A549 (cell line): ENCODE results near the gene P2RY1.

Experiments used
- EP300 ChIP-seq, 2 experiments: fragments of >200 bp; sonication (Bioruptor Twin); formaldehyde crosslinking; IDR thresholded peaks; 2 replicates in 1 of 2; 3 replicates in 1 of 2; pipeline ENCODE4 v1.6.1; 2016 to 2017
- HDAC2 ChIP-seq: fragments of 200-600 bp; sonication (generic); IDR thresholded peaks from 2 replicates; pipeline ENCODE4 v1.6.1; 2016
- HOXA7 ChIP-seq: fragments of 250-450 bp; sonication (Bioruptor Pico); IDR thresholded peaks from 2 replicates; pipeline ENCODE4 v1.5.0; 2020; ENCODE audit warnings: mild to moderate bottlenecking, moderate library complexity
- NR3C1 ChIP-seq: fragments of >200 bp; sonication (Bioruptor Twin); formaldehyde crosslinking; IDR thresholded peaks from 3 replicates; pipeline ENCODE4 v1.6.1; 2017
- POLR2A ChIP-seq: IDR thresholded peaks from 2 replicates; pipeline ENCODE4 v1.6.1; 2012; ENCODE audit warnings: mild to moderate bottlenecking, low read length
- TF ChIP-seq, protein P1 (sequence below): fragments of >200 bp; sonication (Bioruptor Twin); formaldehyde crosslinking; IDR thresholded peaks from 3 replicates; pipeline ENCODE4 v1.5.1; 2016
- TF ChIP-seq, protein P2 (sequence below): fragments of 150-350 bp; IDR thresholded peaks from 2 replicates; pipeline ENCODE4 v1.6.1; 2014; ENCODE audit warnings: low read depth, mild to moderate bottlenecking, low read length
- TF ChIP-seq, protein P3 (sequence below): fragments of 250-450 bp; sonication (Bioruptor Pico); IDR thresholded peaks from 2 replicates; pipeline ENCODE4 v1.5.0; 2021; ENCODE audit warnings: mild to moderate bottlenecking, moderate library complexity, borderline replicate concordance

DNA sequence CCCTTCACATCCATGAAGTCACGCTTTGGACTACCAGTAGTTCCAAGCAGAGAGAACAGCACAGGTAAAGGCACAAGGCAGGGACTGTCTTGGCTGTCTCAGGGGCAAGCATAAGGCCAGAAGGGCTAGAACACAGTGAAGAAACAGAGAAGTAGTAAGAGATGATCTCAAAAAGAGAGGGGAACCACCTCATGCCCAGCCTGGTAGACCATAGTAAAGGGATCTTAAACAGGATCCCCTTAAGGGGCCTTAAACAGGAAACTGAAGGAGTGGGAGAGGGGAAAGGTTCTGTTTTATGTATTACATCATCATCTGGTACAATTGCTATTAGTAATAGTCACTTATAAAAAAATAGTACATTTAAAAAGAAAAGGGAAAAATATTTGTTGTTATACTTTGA, 25.8 kb downstream of the P2RY1 start:
- TF ChIP-seq, protein P1, sequence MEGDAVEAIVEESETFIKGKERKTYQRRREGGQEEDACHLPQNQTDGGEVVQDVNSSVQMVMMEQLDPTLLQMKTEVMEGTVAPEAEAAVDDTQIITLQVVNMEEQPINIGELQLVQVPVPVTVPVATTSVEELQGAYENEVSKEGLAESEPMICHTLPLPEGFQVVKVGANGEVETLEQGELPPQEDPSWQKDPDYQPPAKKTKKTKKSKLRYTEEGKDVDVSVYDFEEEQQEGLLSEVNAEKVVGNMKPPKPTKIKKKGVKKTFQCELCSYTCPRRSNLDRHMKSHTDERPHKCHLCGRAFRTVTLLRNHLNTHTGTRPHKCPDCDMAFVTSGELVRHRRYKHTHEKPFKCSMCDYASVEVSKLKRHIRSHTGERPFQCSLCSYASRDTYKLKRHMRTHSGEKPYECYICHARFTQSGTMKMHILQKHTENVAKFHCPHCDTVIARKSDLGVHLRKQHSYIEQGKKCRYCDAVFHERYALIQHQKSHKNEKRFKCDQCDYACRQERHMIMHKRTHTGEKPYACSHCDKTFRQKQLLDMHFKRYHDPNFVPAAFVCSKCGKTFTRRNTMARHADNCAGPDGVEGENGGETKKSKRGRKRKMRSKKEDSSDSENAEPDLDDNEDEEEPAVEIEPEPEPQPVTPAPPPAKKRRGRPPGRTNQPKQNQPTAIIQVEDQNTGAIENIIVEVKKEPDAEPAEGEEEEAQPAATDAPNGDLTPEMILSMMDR, result no peak
- TF ChIP-seq POLR2A (no peak), HOXA7 (no peak), NR3C1 (no peak), HDAC2 (no peak), EP300 (IDR thresholded peaks at IDR 0.05) (no peak)
- TF ChIP-seq, protein P2, sequence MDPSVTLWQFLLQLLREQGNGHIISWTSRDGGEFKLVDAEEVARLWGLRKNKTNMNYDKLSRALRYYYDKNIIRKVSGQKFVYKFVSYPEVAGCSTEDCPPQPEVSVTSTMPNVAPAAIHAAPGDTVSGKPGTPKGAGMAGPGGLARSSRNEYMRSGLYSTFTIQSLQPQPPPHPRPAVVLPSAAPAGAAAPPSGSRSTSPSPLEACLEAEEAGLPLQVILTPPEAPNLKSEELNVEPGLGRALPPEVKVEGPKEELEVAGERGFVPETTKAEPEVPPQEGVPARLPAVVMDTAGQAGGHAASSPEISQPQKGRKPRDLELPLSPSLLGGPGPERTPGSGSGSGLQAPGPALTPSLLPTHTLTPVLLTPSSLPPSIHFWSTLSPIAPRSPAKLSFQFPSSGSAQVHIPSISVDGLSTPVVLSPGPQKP, result no peak
- TF ChIP-seq, protein P3, sequence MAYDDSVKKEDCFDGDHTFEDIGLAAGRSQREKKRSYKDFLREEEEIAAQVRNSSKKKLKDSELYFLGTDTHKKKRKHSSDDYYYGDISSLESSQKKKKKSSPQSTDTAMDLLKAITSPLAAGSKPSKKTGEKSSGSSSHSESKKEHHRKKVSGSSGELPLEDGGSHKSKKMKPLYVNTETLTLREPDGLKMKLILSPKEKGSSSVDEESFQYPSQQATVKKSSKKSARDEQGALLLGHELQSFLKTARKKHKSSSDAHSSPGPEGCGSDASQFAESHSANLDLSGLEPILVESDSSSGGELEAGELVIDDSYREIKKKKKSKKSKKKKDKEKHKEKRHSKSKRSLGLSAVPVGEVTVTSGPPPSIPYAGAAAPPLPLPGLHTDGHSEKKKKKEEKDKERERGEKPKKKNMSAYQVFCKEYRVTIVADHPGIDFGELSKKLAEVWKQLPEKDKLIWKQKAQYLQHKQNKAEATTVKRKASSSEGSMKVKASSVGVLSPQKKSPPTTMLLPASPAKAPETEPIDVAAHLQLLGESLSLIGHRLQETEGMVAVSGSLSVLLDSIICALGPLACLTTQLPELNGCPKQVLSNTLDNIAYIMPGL (CRISPR knock-in tag), result no peak
